ENCODE results near the gene MED4. TPM values are rescaled to one million over a fixed set of nuclear protein-coding genes. Genes with fewer than 3 reads are reported as not detected.
A peak's percentile ranks its signal among the peaks of the same experiment; 100 is the strongest.

MED4 gene
- total and polyA plus RNA-seq, 2 experiments from 2014 or later, result 29.0 to 92.5 TPM

DNA sequence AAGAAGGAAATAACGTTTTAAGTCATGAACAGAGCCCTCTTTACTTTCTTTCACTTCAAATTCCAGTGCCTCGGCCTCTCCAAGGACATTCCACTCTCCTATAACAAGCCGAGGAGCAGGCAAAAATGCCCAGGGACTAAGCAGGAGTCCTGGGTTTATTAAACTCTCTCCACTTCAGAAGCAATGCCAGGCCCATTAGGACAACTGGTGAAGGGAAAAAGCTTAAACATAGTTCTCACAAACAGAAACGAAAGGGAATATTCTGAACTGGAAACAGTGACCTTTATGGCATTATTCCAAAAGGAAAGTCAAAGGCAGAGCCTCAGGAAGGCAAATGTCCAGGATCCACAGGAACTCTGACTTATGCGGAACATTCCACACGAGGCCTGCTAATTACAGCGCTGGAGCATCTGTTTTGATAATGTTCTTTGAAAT is 30.9 kb upstream of the MED4 start (continued):
- TF ChIP-seq ZNF462 (CRISPR knock-in tag; IDR thresholded peaks at IDR 0.05) (no peak), ZNF114 (CRISPR knock-in tag; IDR thresholded peaks at IDR 0.05) (no peak), JUNB (IDR thresholded peaks at IDR 0.05; ENCODE audit: unreplicated experiment) (no peak), REST (IDR thresholded peaks at IDR 0.05; ENCODE audit: unreplicated experiment) (no peak)

GRCh38 chr13:48123812-48124211 is 28.9 kb upstream of the MED4 start:
- H3K27me3 ChIP-seq (ENCODE audit: insufficient read depth), result no peaks in the 10 kb centered on the region
- no peaks in the 10 kb centered on the region for H3K79me2 ChIP-seq (replicated peaks; ENCODE audit: insufficient read depth)
- H3K27ac ChIP-seq (ENCODE audit: low read depth), result no peak overlapping the region
- H3F3A ChIP-seq (replicated peaks; ENCODE audit: low read depth), result no peaks in the 10 kb centered on the region
- H3K27ac Mint-ChIP-seq, result no peak overlapping the region
- no peak overlapping the region for H3K4me3 Mint-ChIP-seq
- peaks cover 8% of the 10 kb centered on the region; the same call in 1 of the 2 replicates for H3K4me1 ChIP-seq (ENCODE audit: insufficient read depth)
- no peaks in the 10 kb centered on the region for H3K9me3 Mint-ChIP-seq
- H3K36me3 Mint-ChIP-seq (ENCODE audit: low read depth), result no peaks in the 10 kb centered on the region
- H2AFZ ChIP-seq, result 0 out of 2 replicates have a peak overlapping the region, but pooled peaks have one; percentile 3
- DNase-seq (ENCODE audit: low spot score) (no peak), ATAC-seq (no peak)
- no peak overlapping the region for H3K4me3 ChIP-seq
- peaks cover 7% of the 10 kb centered on the region; the same call in 2 of the 3 replicates for H3K4me1 Mint-ChIP-seq
- H3K9me2 ChIP-seq (ENCODE audit: insufficient read depth), result no peaks in the 10 kb centered on the region
- H3K4me2 ChIP-seq, result no peak overlapping the region
- H3K36me3 ChIP-seq (ENCODE audit: insufficient read depth), result no peaks in the 10 kb centered on the region
- no peaks in the 10 kb centered on the region for H3K27me3 Mint-ChIP-seq (ENCODE audit: insufficient read depth, low read depth, poor library complexity)
- H4K20me1 ChIP-seq (replicated peaks; ENCODE audit: insufficient read depth), result no peaks in the 10 kb centered on the region
- no peak for TF ChIP-seq STAT1 (IDR thresholded peaks at IDR 0.05; ENCODE audit: unreplicated experiment)
- TF ChIP-seq, protein P1, sequence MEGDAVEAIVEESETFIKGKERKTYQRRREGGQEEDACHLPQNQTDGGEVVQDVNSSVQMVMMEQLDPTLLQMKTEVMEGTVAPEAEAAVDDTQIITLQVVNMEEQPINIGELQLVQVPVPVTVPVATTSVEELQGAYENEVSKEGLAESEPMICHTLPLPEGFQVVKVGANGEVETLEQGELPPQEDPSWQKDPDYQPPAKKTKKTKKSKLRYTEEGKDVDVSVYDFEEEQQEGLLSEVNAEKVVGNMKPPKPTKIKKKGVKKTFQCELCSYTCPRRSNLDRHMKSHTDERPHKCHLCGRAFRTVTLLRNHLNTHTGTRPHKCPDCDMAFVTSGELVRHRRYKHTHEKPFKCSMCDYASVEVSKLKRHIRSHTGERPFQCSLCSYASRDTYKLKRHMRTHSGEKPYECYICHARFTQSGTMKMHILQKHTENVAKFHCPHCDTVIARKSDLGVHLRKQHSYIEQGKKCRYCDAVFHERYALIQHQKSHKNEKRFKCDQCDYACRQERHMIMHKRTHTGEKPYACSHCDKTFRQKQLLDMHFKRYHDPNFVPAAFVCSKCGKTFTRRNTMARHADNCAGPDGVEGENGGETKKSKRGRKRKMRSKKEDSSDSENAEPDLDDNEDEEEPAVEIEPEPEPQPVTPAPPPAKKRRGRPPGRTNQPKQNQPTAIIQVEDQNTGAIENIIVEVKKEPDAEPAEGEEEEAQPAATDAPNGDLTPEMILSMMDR (conservative IDR thresholded peaks at IDR 0.05; ENCODE audit: low read depth in 2 of 2), result no peak
- TF ChIP-seq EZH2phosphoT487 (IDR thresholded peaks at IDR 0.05; ENCODE audit: unreplicated experiment), result no peak
- TF ChIP-seq CREB1 (CRISPR knock-in tag; IDR thresholded peaks at IDR 0.05; ENCODE audit: low read depth), result no peak
- no peak for TF ChIP-seq REST (IDR thresholded peaks at IDR 0.05; ENCODE audit: unreplicated experiment)
